Raji (cell line): ENCODE measurements around the gene KPNA6.

Experiments
- POLR2A ChIP-seq: IDR thresholded peaks from 2 replicates; pipeline ENCODE4 v1.6.1; 2011; ENCODE audit warnings: low read depth, low read length, control low read depth; ENCODE audit not compliant: insufficient read depth

KPNA6 gene

DNA sequence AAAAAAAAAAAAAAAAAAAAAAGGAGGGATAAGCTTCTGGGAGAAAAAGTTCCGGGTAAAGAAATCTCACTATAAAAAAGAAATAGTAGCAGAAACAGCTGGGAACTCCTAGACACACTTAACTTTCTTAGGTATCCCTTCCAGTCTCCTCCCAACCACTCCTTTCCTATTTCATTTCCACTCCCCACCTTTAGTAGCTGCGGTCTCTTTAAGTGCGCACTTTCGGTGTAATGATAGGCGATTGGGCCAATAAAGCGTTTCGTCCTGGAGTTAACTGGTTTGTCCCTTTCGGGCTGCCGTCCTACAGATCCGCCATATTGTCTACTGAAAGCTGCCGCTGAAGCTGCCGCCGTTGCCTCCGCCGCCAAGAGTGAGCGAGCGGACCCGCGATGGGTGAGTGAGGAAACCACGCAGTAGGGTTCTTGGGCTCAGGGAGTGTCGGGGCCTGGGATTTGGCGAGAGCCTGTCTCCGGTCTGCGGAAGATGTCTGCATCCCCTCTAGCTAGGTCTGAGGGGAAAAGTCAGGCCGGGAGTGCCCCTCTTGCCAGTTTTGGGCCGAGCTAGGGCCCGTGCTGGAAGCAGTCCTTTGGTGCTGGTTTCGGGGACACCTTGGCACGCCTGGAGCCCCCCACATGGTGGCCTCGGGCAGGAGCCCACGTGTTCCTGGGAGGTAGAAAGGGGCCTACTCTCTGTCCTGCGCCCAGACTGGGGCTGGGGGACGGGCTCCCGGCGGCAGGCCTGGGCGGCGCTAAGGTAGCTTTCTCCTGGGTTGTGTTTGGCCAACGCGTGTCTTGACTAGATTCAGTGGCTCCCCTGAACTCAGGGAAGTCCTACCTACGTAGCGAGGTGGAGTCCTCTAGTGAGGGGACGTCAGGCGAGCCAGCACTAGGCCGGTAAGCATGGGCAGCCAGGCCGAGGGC, at the start of gene KPNA6:
Gene KPNA6, plus strand, starts transcription at position 315 of the 920 bp plus-strand sequence. Its CDS starts 75 bp downstream, at position 390.
- peak; percentile 74 for TF ChIP-seq POLR2A

DNA sequence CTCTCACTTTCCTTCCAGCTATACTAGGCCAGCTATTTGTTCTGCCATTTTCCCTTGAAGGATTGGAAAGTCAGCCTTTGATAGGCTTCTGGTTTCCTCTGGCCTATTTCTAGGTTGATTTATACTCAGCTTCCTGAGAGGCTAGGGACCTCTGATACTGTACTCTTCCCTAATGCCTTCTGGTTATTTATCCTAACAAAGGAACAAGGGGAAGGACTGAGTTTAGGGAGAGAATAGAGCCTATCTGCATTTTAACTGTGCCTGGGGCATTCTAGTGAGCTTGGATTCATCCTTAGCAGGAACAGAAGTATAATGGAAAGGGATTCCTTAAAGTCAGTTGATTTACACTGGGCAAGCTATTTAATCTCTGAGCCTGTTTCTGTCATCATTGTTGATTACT, 46.9 kb upstream of the KPNA6 start:
- no peak for TF ChIP-seq POLR2A

DNA sequence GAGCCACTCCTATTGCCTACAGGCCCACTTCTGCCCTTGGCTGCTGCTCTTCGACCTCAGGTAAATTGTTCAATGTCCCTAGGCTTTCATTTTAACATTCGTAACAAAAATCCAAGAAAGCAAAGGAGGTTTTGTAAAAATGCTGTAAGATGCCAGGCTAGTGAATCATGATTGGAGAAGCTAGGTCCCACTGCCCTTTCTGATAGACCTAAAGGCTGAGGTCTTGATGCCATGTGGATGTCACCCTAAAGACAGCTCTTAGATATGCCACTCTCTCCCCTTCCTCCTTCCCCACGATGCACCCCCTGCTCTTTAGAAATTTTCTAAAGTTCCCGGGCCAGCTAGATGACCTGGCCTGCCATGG, 45.0 kb upstream of the KPNA6 start:
- no peak for TF ChIP-seq POLR2A

- TF ChIP-seq POLR2A, result no peak
These were observed 44.6 kb upstream of the KPNA6 start for GRCh38 chr1:32063261-32063681.

DNA sequence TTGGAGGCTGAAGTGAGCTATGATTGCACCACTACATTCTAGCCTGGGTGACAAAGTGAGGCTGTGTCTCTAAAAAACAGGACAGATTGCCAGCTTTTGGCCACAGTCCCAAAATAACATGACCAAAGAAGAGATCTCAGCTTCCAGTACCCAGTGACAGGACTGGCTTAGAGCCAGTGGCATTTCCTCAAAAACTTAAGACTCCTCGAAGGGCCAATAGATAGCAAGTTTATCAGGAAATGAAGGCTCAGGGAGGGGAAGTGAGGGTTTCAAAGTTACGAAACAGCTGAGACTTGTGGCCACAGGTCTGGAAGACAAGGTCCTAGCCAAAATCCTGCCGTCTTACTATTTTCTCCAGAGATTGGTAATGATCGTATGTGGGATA, 41.4 kb upstream of the KPNA6 start:
- no peak for TF ChIP-seq POLR2A

DNA sequence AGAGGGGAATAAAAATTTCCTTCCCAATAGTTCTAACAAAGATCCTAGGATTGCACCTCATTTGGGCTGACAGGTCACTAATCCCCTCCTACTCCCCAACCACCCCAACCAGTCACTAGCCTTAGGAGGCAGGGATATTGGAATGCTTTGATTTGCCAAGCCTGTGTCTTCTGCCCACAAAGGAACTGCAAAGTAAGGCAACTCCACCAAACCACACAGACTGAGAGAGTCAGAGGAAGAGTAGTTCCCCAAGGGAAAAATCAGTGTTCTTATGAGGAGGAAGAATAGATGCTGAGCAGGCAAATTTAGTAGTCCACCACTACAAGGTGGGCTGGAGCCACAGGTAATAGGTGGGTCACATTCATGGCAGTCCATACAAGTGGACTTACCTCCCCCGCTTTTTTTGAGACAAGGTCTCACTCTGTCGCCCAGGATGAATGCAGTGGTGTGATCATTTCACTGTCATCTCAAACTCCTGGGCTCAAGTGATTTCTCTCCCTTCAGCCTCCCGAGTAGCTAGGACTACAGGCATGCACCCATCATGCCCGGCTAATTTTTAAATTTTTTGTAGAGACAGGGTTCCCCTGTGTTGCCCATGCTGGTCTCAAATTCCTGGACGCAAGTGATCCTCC, 38.8 kb upstream of the KPNA6 start:
- no peak for TF ChIP-seq POLR2A

GRCh38 chr1:32071758-32072621, 35.9 kb upstream of the KPNA6 start:
- no peak for TF ChIP-seq POLR2A

- peak; percentile 89 for TF ChIP-seq POLR2A
These were observed 35.1 kb upstream of the KPNA6 start, which contains the start of gene TMEM39B for GRCh38 chr1:32072622-32073298. Gene TMEM39B, plus strand, starts transcription at chr1:32072939. Its CDS starts 109 bp downstream, at chr1:32073048.

GRCh38 chr1:32073299-32074229, 34.3 kb upstream of the KPNA6 start:
- no peak for TF ChIP-seq POLR2A

DNA sequence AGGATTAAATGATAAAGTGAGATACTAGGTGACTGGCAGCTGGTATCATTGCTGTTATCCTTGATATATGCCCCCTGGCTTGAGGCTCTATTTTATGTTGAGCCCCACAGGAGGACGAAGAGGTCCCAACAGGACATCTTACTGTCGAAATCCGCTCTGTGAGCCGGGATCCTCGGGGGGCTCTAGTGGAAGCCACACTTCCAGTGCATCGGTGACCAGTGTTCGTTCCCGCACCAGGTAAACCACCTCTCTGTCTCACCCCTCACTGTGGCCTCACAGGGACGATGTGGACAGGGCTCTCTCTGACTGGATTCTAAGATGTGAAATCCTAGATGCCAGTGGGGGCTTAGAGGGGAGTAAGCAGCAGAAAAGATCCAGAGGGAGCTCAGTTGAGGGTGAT, 33.0 kb upstream of the KPNA6 start:
- TF ChIP-seq POLR2A, result no peak

DNA sequence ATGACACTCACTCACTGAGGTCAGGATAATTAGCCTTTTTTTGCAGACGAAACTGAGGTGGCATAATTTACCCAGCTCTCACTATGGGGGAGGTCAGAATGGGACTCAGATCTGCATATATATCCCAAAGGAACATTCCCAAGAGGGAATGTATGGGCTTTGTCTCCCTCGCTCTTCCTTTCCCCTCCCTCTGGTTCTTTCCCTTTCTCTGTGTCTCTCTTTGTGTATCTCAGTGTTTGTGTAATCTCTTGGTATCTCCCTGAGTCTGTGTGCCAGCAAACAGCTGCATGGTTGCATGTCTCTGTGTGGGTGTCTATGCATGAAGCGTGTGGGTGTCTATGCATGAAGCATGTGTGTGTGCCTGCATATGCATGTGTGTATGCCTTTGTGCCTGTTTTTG, 30.4 kb upstream of the KPNA6 start:
- no peak for TF ChIP-seq POLR2A

GRCh38 chr1:32082022-32082421, 25.8 kb upstream of the KPNA6 start:
- TF ChIP-seq POLR2A, result no peak

GRCh38 chr1:32091176-32091575, 16.7 kb upstream of the KPNA6 start:
- no peak for TF ChIP-seq POLR2A

- TF ChIP-seq POLR2A, result no peak
These were observed 16.3 kb upstream of the KPNA6 start for GRCh38 chr1:32091591-32091990.
